WI38 (cell line): Measurements from ENCODE around the gene BLOC1S3.

Experiments
- H3K4me3 ChIP-seq: 2 replicates; pipeline ENCODE4 v1.5.1; 2011; ENCODE audit warnings: low read depth, mild to moderate bottlenecking, control low read depth, low read length
- TF ChIP-seq, protein P1 (sequence below): IDR thresholded peaks from 2 replicates; pipeline ENCODE4 v1.5.1; 2012; ENCODE audit warnings: low read depth, mild to moderate bottlenecking, control low read depth, low read length

Gene BLOC1S3

DNA sequence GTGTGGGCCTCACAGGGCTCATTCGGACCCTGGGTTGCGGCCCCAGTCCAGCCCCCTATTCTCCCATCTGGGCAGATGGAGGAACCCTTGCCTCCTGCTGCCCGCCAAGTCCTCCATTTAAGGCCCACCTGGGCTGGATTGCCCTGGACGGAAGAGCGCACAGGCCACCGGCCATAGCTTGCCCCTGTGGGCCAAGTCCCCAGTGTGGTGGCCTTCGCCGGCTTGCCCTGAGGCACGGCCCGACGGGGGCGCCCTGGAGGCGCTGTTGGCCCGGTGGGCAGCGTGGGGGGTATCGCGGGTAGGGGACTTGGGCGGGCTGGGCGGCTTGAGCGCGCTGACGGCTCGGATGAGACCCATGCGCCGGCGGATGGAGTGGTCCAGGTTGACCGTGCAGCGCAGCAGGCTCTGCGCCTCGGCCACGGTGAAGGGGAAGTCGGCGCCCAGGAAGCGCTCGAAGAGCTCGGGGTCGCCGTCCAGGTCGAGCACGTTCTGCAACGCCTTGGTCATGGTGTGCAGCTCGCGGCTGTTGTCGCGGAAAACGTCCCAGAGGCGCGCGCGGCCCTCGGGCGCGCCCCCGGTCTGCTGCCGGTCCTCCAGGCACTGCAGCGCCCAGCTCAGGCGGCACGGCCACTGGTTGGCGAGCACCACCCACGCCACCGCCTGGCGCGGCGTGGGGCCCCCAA, 26.6 kb upstream of the BLOC1S3 start:
- TF ChIP-seq, protein P1, sequence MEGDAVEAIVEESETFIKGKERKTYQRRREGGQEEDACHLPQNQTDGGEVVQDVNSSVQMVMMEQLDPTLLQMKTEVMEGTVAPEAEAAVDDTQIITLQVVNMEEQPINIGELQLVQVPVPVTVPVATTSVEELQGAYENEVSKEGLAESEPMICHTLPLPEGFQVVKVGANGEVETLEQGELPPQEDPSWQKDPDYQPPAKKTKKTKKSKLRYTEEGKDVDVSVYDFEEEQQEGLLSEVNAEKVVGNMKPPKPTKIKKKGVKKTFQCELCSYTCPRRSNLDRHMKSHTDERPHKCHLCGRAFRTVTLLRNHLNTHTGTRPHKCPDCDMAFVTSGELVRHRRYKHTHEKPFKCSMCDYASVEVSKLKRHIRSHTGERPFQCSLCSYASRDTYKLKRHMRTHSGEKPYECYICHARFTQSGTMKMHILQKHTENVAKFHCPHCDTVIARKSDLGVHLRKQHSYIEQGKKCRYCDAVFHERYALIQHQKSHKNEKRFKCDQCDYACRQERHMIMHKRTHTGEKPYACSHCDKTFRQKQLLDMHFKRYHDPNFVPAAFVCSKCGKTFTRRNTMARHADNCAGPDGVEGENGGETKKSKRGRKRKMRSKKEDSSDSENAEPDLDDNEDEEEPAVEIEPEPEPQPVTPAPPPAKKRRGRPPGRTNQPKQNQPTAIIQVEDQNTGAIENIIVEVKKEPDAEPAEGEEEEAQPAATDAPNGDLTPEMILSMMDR, result no peak
- 0 out of 2 replicates have a peak overlapping the region, but pooled peaks have one; percentile 17 for H3K4me3 ChIP-seq

DNA sequence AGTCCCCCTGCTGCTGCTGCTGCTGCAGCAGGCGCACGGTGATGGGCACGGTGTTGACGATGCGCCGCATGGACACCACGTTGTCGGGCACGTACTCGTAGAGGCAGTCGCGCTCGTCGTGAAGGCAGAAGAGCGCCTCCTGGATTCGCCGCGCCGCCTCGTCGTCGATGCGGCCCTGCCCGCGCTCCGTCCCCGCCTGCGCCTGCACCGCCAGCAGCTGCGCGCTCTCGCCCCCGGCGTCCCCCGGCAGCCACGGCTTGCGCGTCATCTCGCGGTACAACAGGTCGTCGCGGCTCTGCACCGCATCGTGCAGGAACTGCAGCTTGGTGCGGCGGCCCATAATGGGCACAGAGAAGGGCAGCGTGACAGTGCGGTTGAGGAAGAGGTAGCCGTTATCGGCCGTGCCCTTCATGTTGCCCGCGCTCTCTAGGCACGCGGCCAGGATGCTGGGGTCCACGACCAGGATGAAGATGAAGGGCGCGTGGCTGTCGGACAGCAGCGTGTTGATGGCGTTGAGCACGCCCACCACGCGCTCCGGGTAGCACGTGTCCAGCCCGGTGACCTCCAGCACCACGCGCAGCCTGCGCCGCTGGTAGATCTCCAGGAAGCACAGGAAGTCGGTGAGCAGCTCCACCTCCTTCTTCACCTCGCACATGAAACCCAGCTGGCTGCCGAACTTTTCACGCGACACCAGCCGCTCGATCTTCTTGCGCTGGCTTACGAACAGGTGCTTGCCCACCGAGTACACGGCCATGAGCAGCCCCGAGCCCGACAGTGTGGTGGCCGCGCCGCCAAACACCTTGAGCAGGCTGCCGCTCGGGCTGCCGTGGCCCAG, 25.9 kb upstream of the BLOC1S3 start:
- H3K4me3 ChIP-seq, result 0 out of 2 replicates have a peak overlapping the region, but pooled peaks have one; percentile 17

DNA sequence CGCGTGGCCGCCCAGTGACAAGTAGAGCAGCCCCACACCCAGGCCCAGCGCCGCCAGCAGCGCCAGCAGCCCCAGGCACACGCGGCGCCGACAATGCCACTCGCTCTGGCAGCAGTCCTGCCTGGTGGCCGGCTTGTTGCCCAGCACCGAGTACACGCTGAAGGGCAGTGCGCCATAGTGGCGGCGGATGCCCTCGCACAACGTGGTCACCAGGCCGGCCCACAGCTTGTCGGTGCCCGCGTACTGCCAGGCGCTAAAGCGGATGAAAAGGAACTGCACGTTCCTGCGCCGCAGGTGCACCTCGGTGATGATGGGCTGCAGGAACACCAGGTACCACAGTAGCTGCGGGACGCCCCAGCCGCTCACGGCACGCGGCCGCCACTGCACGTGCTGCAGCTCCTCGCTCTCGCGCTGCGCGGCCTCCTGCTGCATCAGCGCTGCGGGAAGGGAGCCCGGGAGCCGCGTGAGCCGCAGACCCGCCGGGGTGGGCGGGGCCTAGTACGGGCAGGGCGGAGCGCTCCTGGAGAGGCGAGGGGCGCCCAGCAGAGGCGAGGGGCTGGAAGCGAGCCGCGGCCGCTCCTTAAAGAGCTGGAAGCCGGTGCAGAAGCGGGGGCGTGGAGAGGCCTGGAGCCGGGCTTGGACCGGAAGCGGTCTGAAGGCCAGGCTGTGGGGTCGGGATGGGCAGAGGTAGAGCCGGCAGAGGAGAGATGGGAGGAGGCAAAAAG, 25.1 kb upstream of the BLOC1S3 start:
- TF ChIP-seq, protein P1, result no peak
- no peak overlapping the region; the same call in 1 of the 2 replicates for H3K4me3 ChIP-seq

More for the DNA sequence above, 25.9 kb upstream of the BLOC1S3 start:
- TF ChIP-seq, protein P1, result no peak

DNA sequence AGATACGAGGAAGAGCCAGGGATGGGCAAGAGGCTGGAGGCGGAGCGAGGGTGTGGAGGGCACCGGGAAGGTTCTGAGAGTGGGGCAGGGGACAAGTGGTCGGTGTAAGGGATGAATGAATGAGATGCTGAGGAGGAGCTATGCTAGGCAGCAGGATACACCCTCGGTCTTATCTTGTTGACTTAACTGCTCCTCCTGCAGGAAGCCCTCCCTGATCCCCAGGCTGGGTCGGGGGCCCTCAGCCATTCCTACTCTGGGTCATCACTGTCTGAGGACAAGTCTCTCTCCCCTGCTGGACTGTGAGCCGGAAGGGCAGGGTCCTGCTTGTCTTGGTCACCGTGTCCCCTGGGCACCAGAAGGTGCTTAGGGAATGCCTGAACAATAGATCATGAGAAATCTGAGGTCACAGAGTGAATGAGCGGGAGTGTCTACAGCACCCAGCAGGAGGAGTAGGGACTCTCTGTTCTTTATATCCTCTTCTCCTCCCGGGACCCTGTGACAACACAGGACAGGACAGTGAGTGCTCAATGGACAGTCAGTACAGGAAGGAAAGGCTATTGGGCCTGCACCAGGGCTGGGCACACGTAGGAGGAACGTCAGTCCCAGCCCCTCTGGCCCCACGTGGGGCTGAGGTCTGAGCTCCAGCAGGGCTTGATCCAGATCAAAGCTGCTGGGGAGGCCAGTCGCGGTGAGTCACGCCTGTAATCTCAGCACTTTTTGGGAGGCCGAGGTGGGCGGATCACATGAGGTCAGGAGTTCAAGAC, 24.3 kb upstream of the BLOC1S3 start:
- TF ChIP-seq, protein P1, result no peak
- H3K4me3 ChIP-seq, result no peak overlapping the region

DNA sequence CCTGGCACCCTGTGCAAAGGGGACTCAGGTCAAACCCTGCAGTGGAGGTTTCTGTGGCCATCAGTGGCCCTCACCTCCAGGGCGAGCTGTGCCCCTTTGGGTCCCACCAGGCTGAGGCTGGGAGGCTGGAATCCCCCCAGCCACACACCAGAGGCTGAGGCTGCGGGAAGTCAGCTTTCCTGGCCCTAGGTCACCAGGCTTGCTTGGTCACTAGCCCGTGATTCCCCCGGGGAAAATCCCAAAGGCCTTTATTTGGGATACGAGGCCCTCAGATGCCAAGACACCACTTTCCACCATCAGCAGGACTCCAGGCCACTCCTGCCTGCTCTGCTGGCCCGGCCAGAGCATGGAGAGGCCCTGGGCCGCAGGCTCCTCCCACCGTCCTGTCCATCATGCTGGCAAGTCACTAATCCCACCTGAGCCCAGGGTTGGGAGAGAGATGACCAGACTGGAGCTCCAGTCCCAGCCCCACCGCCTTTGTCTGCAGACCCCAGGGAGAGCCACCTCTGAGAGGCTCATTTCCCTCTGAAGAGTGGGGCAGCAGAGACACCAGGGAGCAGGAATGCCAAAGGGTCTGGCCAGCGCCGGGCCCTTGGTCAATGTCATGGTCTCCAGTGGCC, 22.5 kb upstream of the BLOC1S3 start:
- no peak overlapping the region for H3K4me3 ChIP-seq
- TF ChIP-seq, protein P1, result no peak

DNA sequence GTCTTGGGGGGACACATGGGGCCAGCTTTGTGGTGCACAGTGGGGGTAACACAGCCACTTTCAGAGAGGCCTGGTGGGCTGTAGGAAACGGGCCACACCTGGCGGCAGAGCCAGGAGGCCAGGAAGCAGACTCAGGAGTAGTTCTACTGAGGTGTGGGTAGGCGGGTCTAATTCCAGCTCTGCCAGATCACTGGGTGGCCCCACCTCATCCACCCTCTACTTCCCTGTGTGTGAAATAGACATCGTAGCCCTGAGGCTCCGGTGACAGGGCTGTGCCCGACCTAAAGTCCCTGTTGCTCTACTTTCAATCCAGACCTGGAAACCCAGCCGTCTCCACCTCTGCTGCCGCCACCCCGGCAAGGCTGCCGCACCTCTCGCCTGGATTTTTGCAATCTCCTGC, 21.8 kb upstream of the BLOC1S3 start:
- TF ChIP-seq, protein P1, result no peak
- H3K4me3 ChIP-seq, result no peak overlapping the region
